GM12878 (cell line): ENCODE results near the gene EEF1G. TPM values are rescaled to one million over a fixed set of nuclear protein-coding genes. Genes with fewer than 3 reads are reported as not detected.

Source experiments
- CREB1 ChIP-seq: IDR thresholded peaks from 2 replicates; pipeline ENCODE4 v1.6.1; 2012; ENCODE audit warnings: low read depth, mild to moderate bottlenecking, inconsistent platforms
- E4F1 ChIP-seq: fragments of 450-650 bp; IDR thresholded peaks from 2 replicates; pipeline ENCODE4 v1.6.1; 2018; ENCODE audit warnings: borderline replicate concordance, mild to moderate bottlenecking; ENCODE audit not compliant: partially characterized antibody
- KLF5 ChIP-seq: fragments of 450-650 bp; IDR thresholded peaks from 2 replicates; pipeline ENCODE4 v1.6.1; 2014; ENCODE audit warnings: mild to moderate bottlenecking; ENCODE audit not compliant: partially characterized antibody
- POLR2AphosphoS2 ChIP-seq: IDR thresholded peaks from 2 replicates; pipeline ENCODE4 v1.6.1; 2011; ENCODE audit warnings: low read depth, mild to moderate bottlenecking, low read length, improper control_type of control experiment, moderate library complexity
- PRDM15 ChIP-seq: fragments of 450-650 bp; formaldehyde crosslinking; IDR thresholded peaks from 2 replicates; pipeline ENCODE4 v1.4.0; 2020; ENCODE audit warnings: mild to moderate bottlenecking, moderate library complexity
- RAD21 ChIP-seq: IDR thresholded peaks from 2 replicates; pipeline ENCODE4 v1.6.1; 2011; ENCODE audit warnings: mild to moderate bottlenecking, low read depth, low read length, moderate library complexity; ENCODE audit not compliant: insufficient read depth
- RUNX3 ChIP-seq: IDR thresholded peaks from 2 replicates; pipeline ENCODE4 v1.6.1; 2012; ENCODE audit warnings: low read length, inconsistent platforms
- SPI1 ChIP-seq: IDR thresholded peaks from 2 replicates; pipeline ENCODE4 v1.6.1; 2011; ENCODE audit warnings: low read depth, mild to moderate bottlenecking, low read length, moderate library complexity, borderline replicate concordance; ENCODE audit not compliant: insufficient read depth
- SREBF1 ChIP-seq: IDR thresholded peaks from 2 replicates; pipeline ENCODE4 v1.6.1; 2012; ENCODE audit warnings: mild to moderate bottlenecking, low read length
- YY1 ChIP-seq: IDR thresholded peaks from 2 replicates; pipeline ENCODE4 v1.6.1; 2011; ENCODE audit warnings: low read depth, mild to moderate bottlenecking, low read length
- polyA plus RNA-seq, 11 experiments: library from polyadenylated mRNA; depleted of rRNA in 4 of 11; unstranded in 6 of 11; stranded (reverse) in 5 of 11; fragments of >200 nt; fragmentation: Nextera tagmentation in 4 of 11; fragmentation: Illumina TruSeq in 1 of 11; extraction: Ambion mirVana in 4 of 11; extraction: Trizol in 1 of 11; gene quantifications; 1 replicate in 1 of 11; 2 replicates in 10 of 11; pipeline versions ENCODE4 v1.2.1 to v1.2.3, GENCODE V29; 2011 to 2016; ENCODE audit warnings: inconsistent platforms in 2 of 11, missing spikeins in 2 of 11, low read depth in 1 of 11
- total RNA-seq, 4 experiments: library from RNA; depleted of rRNA in 3 of 4; stranded (reverse); fragments of >200 nt in 3 of 4; fragmentation: Illumina TruSeq in 1 of 4; extraction: Trizol in 1 of 4; gene quantifications; 2 replicates each; pipeline versions ENCODE4 v1.2.1 to v1.2.3, GENCODE V29; 2013 to 2021
- TF ChIP-seq, protein P1 (sequence below): IDR thresholded peaks from 2 replicates; pipeline ENCODE4 v1.6.1; 2012; ENCODE audit warnings: low read depth, low read length, improper control_type of control experiment
- TF ChIP-seq, protein P2 (sequence below): fragments of 450-650 bp; IDR thresholded peaks from 2 replicates; pipeline ENCODE4 v1.6.1; 2016; ENCODE audit warnings: mild to moderate bottlenecking

The EEF1G gene
- total and polyA plus RNA-seq, 10 of the 15 experiments (the other 5 are each of a cell fraction or from before 2014, with no cell fraction given) = 850 to 2,739 (median 2,277) TPM

DNA sequence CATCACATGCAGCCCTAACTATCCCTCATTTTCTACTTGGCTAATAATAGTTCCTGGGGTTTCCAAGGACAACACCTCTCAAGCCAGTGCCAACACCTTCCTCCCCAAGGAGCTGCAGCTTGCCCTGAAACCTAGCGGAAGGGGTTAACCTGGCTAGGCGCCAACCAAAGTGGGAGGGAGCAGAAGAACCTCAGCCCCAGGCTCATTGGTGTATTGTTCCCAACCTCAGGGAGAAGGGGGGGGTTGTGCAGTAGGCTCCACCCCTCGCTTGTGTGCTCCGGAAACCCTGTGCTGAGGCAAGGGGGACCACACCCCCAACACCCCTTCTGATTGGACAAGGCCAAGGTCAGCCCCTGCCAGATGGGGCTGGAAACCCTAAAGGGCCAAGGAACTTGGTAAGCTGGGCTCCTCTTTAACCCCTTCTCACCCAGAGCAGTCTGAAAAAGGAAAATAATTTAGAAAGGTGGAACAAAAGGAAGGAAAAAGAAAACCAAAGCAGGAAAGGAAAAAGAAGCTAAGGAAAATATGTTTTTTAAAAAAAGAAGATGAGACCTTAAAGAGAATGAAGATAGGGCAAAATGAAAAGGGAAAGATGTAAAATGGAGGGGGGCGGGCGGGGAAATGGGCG lies 25.5 kb upstream of the EEF1G start (continued):
- TF ChIP-seq SPI1 = peak; percentile 19; the same call in 1 of the 2 replicates
- TF ChIP-seq POLR2AphosphoS2 = no peak
- peak; percentile 63; the same call in 1 of the 2 replicates for TF ChIP-seq CREB1
- no peak for TF ChIP-seq SREBF1
- TF ChIP-seq, protein P1, sequence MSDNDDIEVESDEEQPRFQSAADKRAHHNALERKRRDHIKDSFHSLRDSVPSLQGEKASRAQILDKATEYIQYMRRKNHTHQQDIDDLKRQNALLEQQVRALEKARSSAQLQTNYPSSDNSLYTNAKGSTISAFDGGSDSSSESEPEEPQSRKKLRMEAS = peak; percentile 73
- peak; percentile 63 for TF ChIP-seq YY1
- no peak for TF ChIP-seq RAD21
- TF ChIP-seq PRDM15 (CRISPR knock-in tag) = no peak
- TF ChIP-seq, protein P2, sequence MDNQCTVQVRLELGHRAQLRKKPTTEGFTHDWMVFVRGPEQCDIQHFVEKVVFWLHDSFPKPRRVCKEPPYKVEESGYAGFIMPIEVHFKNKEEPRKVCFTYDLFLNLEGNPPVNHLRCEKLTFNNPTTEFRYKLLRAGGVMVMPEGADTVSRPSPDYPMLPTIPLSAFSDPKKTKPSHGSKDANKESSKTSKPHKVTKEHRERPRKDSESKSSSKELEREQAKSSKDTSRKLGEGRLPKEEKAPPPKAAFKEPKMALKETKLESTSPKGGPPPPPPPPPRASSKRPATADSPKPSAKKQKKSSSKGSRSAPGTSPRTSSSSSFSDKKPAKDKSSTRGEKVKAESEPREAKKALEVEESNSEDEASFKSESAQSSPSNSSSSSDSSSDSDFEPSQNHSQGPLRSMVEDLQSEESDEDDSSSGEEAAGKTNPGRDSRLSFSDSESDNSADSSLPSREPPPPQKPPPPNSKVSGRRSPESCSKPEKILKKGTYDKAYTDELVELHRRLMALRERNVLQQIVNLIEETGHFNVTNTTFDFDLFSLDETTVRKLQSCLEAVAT = peak; percentile 82
- TF ChIP-seq RUNX3 = peak; percentile 71; the same call in 1 of the 2 replicates
- TF ChIP-seq E4F1 = peak; percentile 34
- TF ChIP-seq KLF5 = peak; percentile 15
